ENCODE results near the gene KIF6.

KIF6 gene

GRCh38 chr6:39441301-39441700 lies 283.9 kb downstream of the KIF6 start:
- H3K79me2 ChIP-seq (ENCODE audit: insufficient read depth, low read length), result no peaks in the 10 kb centered on the region
- TF ChIP-seq CTCF (conservative IDR thresholded peaks at IDR 0.05; ENCODE audit: low read length), result no peak
- H3K27me3 ChIP-seq (ENCODE audit: insufficient read depth, low read length, poor library complexity, severe bottlenecking), result no peaks in the 10 kb centered on the region
- H3K4me3 ChIP-seq (ENCODE audit: low read length, poor library complexity, severe bottlenecking), result no peak overlapping the region
- no peaks in the 10 kb centered on the region for H3K36me3 ChIP-seq (ENCODE audit: insufficient read depth, low read length)
- H3K9ac ChIP-seq (ENCODE audit: low read depth, low read length, poor library complexity, severe bottlenecking), result no peak overlapping the region
- no peak overlapping the region for H2AFZ ChIP-seq (ENCODE audit: low read length)
- H3K4me2 ChIP-seq (ENCODE audit: low read depth, low read length, poor library complexity, severe bottlenecking), result no peak overlapping the region
- no peaks in the 10 kb centered on the region for H4K20me1 ChIP-seq (ENCODE audit: insufficient read depth, low read length, poor library complexity, severe bottlenecking)
- no peaks in the 10 kb centered on the region for H3F3A ChIP-seq (ENCODE audit: low read depth)
- no peaks in the 10 kb centered on the region for H3K9me2 ChIP-seq (replicated peaks; ENCODE audit: low read depth, low read length)
- H3K4me1 ChIP-seq (ENCODE audit: insufficient read depth, low read length, poor library complexity, severe bottlenecking), result no peaks in the 10 kb centered on the region
- no peaks in the 10 kb centered on the region for H3K9me3 ChIP-seq (ENCODE audit: insufficient read depth, low read depth, low read length)

- H3K27me3 ChIP-seq (ENCODE audit: insufficient read depth, low read length, poor library complexity, severe bottlenecking), result no peaks in the 10 kb centered on the region
- H4K20me1 ChIP-seq (ENCODE audit: insufficient read depth, low read length, poor library complexity, severe bottlenecking), result no peaks in the 10 kb centered on the region
- no peaks in the 10 kb centered on the region for H3F3A ChIP-seq (ENCODE audit: low read depth)
- no peaks in the 10 kb centered on the region for H3K4me1 ChIP-seq (ENCODE audit: insufficient read depth, low read length, poor library complexity, severe bottlenecking)
- H2AFZ ChIP-seq (ENCODE audit: low read length), result no peak overlapping the region
- no peaks in the 10 kb centered on the region for H3K79me2 ChIP-seq (ENCODE audit: insufficient read depth, low read length)
- no peaks in the 10 kb centered on the region for H3K36me3 ChIP-seq (ENCODE audit: insufficient read depth, low read length)
- TF ChIP-seq CTCF (conservative IDR thresholded peaks at IDR 0.05; ENCODE audit: low read length), result no peak
- no peak for TF ChIP-seq EZH2phosphoT487 (IDR thresholded peaks at IDR 0.05; ENCODE audit: borderline replicate concordance)
- H3K4me3 ChIP-seq (ENCODE audit: low read length, poor library complexity, severe bottlenecking), result no peak overlapping the region
- no peaks in the 10 kb centered on the region for H3K9me3 ChIP-seq (ENCODE audit: insufficient read depth, low read depth, low read length)
- no peak overlapping the region for H3K4me2 ChIP-seq (ENCODE audit: low read depth, low read length, poor library complexity, severe bottlenecking)
- no peaks in the 10 kb centered on the region for H3K9me2 ChIP-seq (replicated peaks; ENCODE audit: low read depth, low read length)
- no peak overlapping the region for H3K9ac ChIP-seq (ENCODE audit: low read depth, low read length, poor library complexity, severe bottlenecking)
Observed at GRCh38 chr6:39440039-39440426, 285.2 kb downstream of the KIF6 start.

- H4K20me1 ChIP-seq (ENCODE audit: insufficient read depth, low read length, poor library complexity, severe bottlenecking), result no peaks in the 10 kb centered on the region
- H3K9ac ChIP-seq (ENCODE audit: low read depth, low read length, poor library complexity, severe bottlenecking), result no peak overlapping the region
- no peaks in the 10 kb centered on the region for H3F3A ChIP-seq (ENCODE audit: low read depth)
- no peak for TF ChIP-seq EZH2phosphoT487 (IDR thresholded peaks at IDR 0.05; ENCODE audit: borderline replicate concordance)
- TF ChIP-seq CTCF (conservative IDR thresholded peaks at IDR 0.05; ENCODE audit: low read length), result no peak
- H3K4me1 ChIP-seq (ENCODE audit: insufficient read depth, low read length, poor library complexity, severe bottlenecking), result no peaks in the 10 kb centered on the region
- no peaks in the 10 kb centered on the region for H3K9me2 ChIP-seq (replicated peaks; ENCODE audit: low read depth, low read length)
- no peak overlapping the region for H3K4me2 ChIP-seq (ENCODE audit: low read depth, low read length, poor library complexity, severe bottlenecking)
- H3K79me2 ChIP-seq (ENCODE audit: insufficient read depth, low read length), result no peaks in the 10 kb centered on the region
- H3K27me3 ChIP-seq (ENCODE audit: insufficient read depth, low read length, poor library complexity, severe bottlenecking), result no peaks in the 10 kb centered on the region
- no peak overlapping the region for H3K4me3 ChIP-seq (ENCODE audit: low read length, poor library complexity, severe bottlenecking)
- H2AFZ ChIP-seq (ENCODE audit: low read length), result no peak overlapping the region
- no peaks in the 10 kb centered on the region for H3K36me3 ChIP-seq (ENCODE audit: insufficient read depth, low read length)
- H3K9me3 ChIP-seq (ENCODE audit: insufficient read depth, low read depth, low read length), result no peaks in the 10 kb centered on the region
Observed at GRCh38 chr6:39439342-39440038, 285.7 kb downstream of the KIF6 start.

All from Loucy (cell line).